ENCODE results near the gene ZDHHC13. TPM values are rescaled to one million over a fixed set of nuclear protein-coding genes. Genes with fewer than 3 reads are reported as not detected.

The ZDHHC13 gene
- polyA plus RNA-seq, 1 donor (not counting 4 experiments of a cell fraction or from before 2014, with no cell fraction given): 24.1 TPM

- no peak for FAIRE-seq
- no peaks in the 10 kb centered on the region for H3K79me2 ChIP-seq (ENCODE audit: control insufficient read depth, insufficient read depth, low read length)
- H2AFZ ChIP-seq (ENCODE audit: control insufficient read depth, low read length): no peak overlapping the region
- peaks cover 5% of the 10 kb centered on the region for H3K27me3 ChIP-seq (ENCODE audit: control insufficient read depth, extremely low read depth, insufficient read depth, low read length)
- no peaks in the 10 kb centered on the region for H3K9me1 ChIP-seq (ENCODE audit: control insufficient read depth, extremely low read depth, insufficient read depth, low read length)
- no peaks in the 10 kb centered on the region for H3K9me3 ChIP-seq (ENCODE audit: control insufficient read depth, low read depth, low read length)
- no peaks in the 10 kb centered on the region for H3K36me3 ChIP-seq (ENCODE audit: control insufficient read depth in 2 of 2, extremely low read depth in 1 of 2, insufficient read depth in 2 of 2, low read length in 2 of 2)
- H4K20me1 ChIP-seq (ENCODE audit: control insufficient read depth, extremely low read depth, insufficient read depth, low read length): no peaks in the 10 kb centered on the region
- H3K4me2 ChIP-seq (ENCODE audit: control insufficient read depth, extremely low read depth, insufficient read depth, low read depth, low read length): no peak overlapping the region
- dilution Hi-C loops (cut with MboI; ENCODE audit: extremely low pct_ligation_motif_present, low sequenced_read_pairs): no loop called here
- H3K4me1 ChIP-seq (ENCODE audit: control insufficient read depth, extremely low read depth, insufficient read depth, low read length): peaks cover 2% of the 10 kb centered on the region
- H3K4me3 ChIP-seq (ENCODE audit: control insufficient read depth in 2 of 3, extremely low read depth in 1 of 3, insufficient read depth in 2 of 3, low read depth in 1 of 3, low read length in 3 of 3): no peak overlapping the region
- H3K27ac ChIP-seq (ENCODE audit: control insufficient read depth, insufficient read depth, low read length): no peak overlapping the region
- TF ChIP-seq EZH2 (IDR thresholded peaks at IDR 0.05; ENCODE audit: low read length): no peak
- TF ChIP-seq CTCF (optimal IDR thresholded peaks at IDR 0.05 in 1 of 3, IDR thresholded peaks at IDR 0.05 in 1 of 3, conservative IDR thresholded peaks at IDR 0.05 in 1 of 3; ENCODE audit: extremely low read depth in 1 of 3, insufficient read depth in 2 of 3, low read length in 3 of 3): peak in 1 of 3 experiments; percentile 6
- no peak overlapping the region for H3K9ac ChIP-seq (ENCODE audit: control insufficient read depth, extremely low read depth, insufficient read depth, low read length)
- DNase-seq (ENCODE audit: low read depth, low spot score): no peak
Measured at GRCh38 chr11:19209617-19210370, 92.8 kb downstream of the ZDHHC13 start.

GRCh38 chr11:19216021-19216420, 99.1 kb downstream of the ZDHHC13 start:
- no peak overlapping the region for H3K27ac ChIP-seq (ENCODE audit: control insufficient read depth, insufficient read depth, low read length)
- no peak overlapping the region for H3K4me2 ChIP-seq (ENCODE audit: control insufficient read depth, extremely low read depth, insufficient read depth, low read depth, low read length)
- TF ChIP-seq CTCF (optimal IDR thresholded peaks at IDR 0.05 in 1 of 3, IDR thresholded peaks at IDR 0.05 in 1 of 3, conservative IDR thresholded peaks at IDR 0.05 in 1 of 3; ENCODE audit: extremely low read depth in 1 of 3, insufficient read depth in 2 of 3, low read length in 3 of 3) (no peak), EZH2 (IDR thresholded peaks at IDR 0.05; ENCODE audit: low read length) (no peak)

More at GRCh38 chr11:19216021-19216420, 99.1 kb downstream of the ZDHHC13 start:
- dilution Hi-C loops (cut with MboI; ENCODE audit: extremely low pct_ligation_motif_present, low sequenced_read_pairs): no loop called here
- H3K4me1 ChIP-seq (ENCODE audit: control insufficient read depth, extremely low read depth, insufficient read depth, low read length): peaks cover 34% of the 10 kb centered on the region
- no peaks in the 10 kb centered on the region for H3K36me3 ChIP-seq (ENCODE audit: control insufficient read depth in 2 of 2, extremely low read depth in 1 of 2, insufficient read depth in 2 of 2, low read length in 2 of 2)
- no peaks in the 10 kb centered on the region for H3K27me3 ChIP-seq (ENCODE audit: control insufficient read depth, extremely low read depth, insufficient read depth, low read length)
- FAIRE-seq (no peak), DNase-seq (ENCODE audit: low read depth, low spot score) (no peak)
- no peak overlapping the region for H2AFZ ChIP-seq (ENCODE audit: control insufficient read depth, low read length)
- H3K9ac ChIP-seq (ENCODE audit: control insufficient read depth, extremely low read depth, insufficient read depth, low read length): no peak overlapping the region
- no peak overlapping the region for H3K4me3 ChIP-seq (ENCODE audit: control insufficient read depth in 2 of 3, extremely low read depth in 1 of 3, insufficient read depth in 2 of 3, low read depth in 1 of 3, low read length in 3 of 3)
- no peaks in the 10 kb centered on the region for H3K79me2 ChIP-seq (ENCODE audit: control insufficient read depth, insufficient read depth, low read length)
- no peaks in the 10 kb centered on the region for H3K9me3 ChIP-seq (ENCODE audit: control insufficient read depth, low read depth, low read length)
- no peaks in the 10 kb centered on the region for H4K20me1 ChIP-seq (ENCODE audit: control insufficient read depth, extremely low read depth, insufficient read depth, low read length)
- no peaks in the 10 kb centered on the region for H3K9me1 ChIP-seq (ENCODE audit: control insufficient read depth, extremely low read depth, insufficient read depth, low read length)
